ENCODE data around the gene ZNF217.
"Not testable (repeated sequence)": the region's sequence is repeated elsewhere in the genome, so short reads cannot be mapped to it uniquely, and the experiment has no call there.

DNA sequence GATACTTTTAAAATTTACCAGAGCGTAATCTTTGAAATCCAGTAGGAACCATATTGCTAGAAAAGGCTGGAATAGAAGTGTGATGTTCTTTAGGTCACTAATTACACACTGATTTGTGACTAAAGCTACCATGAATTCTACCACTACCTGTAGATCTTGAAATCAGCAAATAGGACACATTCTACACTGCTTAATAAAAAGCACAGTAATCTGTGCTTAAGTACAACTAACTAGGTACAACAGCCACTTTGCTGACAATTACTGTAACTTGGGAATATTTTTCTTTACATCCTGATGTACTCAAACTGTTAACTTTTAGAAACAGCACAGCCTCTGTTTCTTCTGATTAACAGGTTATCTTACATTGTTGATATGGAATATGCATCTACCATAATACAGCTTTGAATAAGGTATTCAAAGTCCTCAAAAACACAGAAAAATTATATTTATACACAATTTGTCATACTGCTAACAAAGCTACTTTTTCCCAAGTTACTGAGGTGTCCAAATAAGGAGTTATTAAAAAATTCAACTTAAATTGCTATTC is 6.4 kb downstream of the ZNF217 start:
- TF ChIP-seq, protein P1, sequence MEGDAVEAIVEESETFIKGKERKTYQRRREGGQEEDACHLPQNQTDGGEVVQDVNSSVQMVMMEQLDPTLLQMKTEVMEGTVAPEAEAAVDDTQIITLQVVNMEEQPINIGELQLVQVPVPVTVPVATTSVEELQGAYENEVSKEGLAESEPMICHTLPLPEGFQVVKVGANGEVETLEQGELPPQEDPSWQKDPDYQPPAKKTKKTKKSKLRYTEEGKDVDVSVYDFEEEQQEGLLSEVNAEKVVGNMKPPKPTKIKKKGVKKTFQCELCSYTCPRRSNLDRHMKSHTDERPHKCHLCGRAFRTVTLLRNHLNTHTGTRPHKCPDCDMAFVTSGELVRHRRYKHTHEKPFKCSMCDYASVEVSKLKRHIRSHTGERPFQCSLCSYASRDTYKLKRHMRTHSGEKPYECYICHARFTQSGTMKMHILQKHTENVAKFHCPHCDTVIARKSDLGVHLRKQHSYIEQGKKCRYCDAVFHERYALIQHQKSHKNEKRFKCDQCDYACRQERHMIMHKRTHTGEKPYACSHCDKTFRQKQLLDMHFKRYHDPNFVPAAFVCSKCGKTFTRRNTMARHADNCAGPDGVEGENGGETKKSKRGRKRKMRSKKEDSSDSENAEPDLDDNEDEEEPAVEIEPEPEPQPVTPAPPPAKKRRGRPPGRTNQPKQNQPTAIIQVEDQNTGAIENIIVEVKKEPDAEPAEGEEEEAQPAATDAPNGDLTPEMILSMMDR (IDR thresholded peaks at IDR 0.05; ENCODE audit: low read depth, low read length, poor library complexity, severe bottlenecking), result not testable (repeated sequence)
- not testable (repeated sequence) for TF ChIP-seq EZH2phosphoT487 (IDR thresholded peaks at IDR 0.05; ENCODE audit: borderline replicate concordance, low read length)
